ENCODE measurements around the gene CARD14. TPM values are rescaled to one million over a fixed set of nuclear protein-coding genes. Genes with fewer than 3 reads are reported as not detected.

CARD14 gene
- total RNA-seq, 2 donors from 2014 or later: 0.29 to 0.54 TPM

GRCh38 chr17:80173126-80173525 is 3.3 kb downstream of the CARD14 start:
- intact Hi-C loops (cut with DNase I): no loop called here
- no peaks in the 10 kb centered on the region for H3K36me3 ChIP-seq
- no peaks in the 10 kb centered on the region for H3K4me1 ChIP-seq
- no peaks in the 10 kb centered on the region for H3K9me3 ChIP-seq
- H3K4me3 ChIP-seq: no peak overlapping the region
- no peak for TF ChIP-seq CTCF (IDR thresholded peaks at IDR 0.05)
- H3K27ac ChIP-seq: no peak overlapping the region
- H3K27me3 ChIP-seq: no peaks in the 10 kb centered on the region
- no peak for DNase-seq
- H3K9ac ChIP-seq (ENCODE audit: low read depth in 2 of 2, low read length in 2 of 2): no peak overlapping the region

GRCh38 chr17:80173916-80174315 is 4.1 kb downstream of the CARD14 start:
- no peaks in the 10 kb centered on the region for H3K4me1 ChIP-seq
- H3K27me3 ChIP-seq: no peaks in the 10 kb centered on the region
- no peak overlapping the region for H3K9ac ChIP-seq (ENCODE audit: low read depth in 2 of 2, low read length in 2 of 2)
- no peaks in the 10 kb centered on the region for H3K36me3 ChIP-seq
- H3K9me3 ChIP-seq: no peaks in the 10 kb centered on the region
- TF ChIP-seq CTCF (IDR thresholded peaks at IDR 0.05): no peak
- no peak overlapping the region for H3K4me3 ChIP-seq
- no peak overlapping the region for H3K27ac ChIP-seq
- DNase-seq: no peak
- intact Hi-C loops (cut with DNase I): no loop called here

GRCh38 chr17:80176757-80177156 is 6.9 kb downstream of the CARD14 start:
- Histone ChIP-seq H3K9me3 (no peaks in the 10 kb centered on the region), H3K4me3 (no peak overlapping the region), H3K4me1 (no peaks in the 10 kb centered on the region), H3K36me3 (no peaks in the 10 kb centered on the region), H3K27ac (no peak overlapping the region), H3K9ac (ENCODE audit: low read depth in 2 of 2, low read length in 2 of 2) (no peak overlapping the region), H3K27me3 (peaks cover 4% of the 10 kb centered on the region)
- no peak for TF ChIP-seq CTCF (IDR thresholded peaks at IDR 0.05)
- intact Hi-C loops (cut with DNase I): no loop called here
- no peak for DNase-seq

GRCh38 chr17:80177986-80178595 is 8.3 kb downstream of the CARD14 start:
- H3K9ac ChIP-seq (ENCODE audit: low read depth in 2 of 2, low read length in 2 of 2): no peak overlapping the region
- no peaks in the 10 kb centered on the region for H3K4me1 ChIP-seq
- H3K4me3 ChIP-seq: no peak overlapping the region
- no peak for TF ChIP-seq CTCF (IDR thresholded peaks at IDR 0.05)
- H3K36me3 ChIP-seq: no peaks in the 10 kb centered on the region
- H3K27ac ChIP-seq: no peak overlapping the region
- intact Hi-C loops (cut with DNase I): no loop called here
- H3K27me3 ChIP-seq: peaks cover 4% of the 10 kb centered on the region
- DNase-seq: peak; percentile 47
- no peaks in the 10 kb centered on the region for H3K9me3 ChIP-seq

- no peak overlapping the region for H3K4me3 ChIP-seq
- no peaks in the 10 kb centered on the region for H3K4me1 ChIP-seq
- DNase-seq: no peak
- no peak overlapping the region for H3K27ac ChIP-seq
- H3K9ac ChIP-seq (ENCODE audit: low read depth in 2 of 2, low read length in 2 of 2): no peak overlapping the region
- H3K27me3 ChIP-seq: peaks cover 4% of the 10 kb centered on the region
- H3K9me3 ChIP-seq: no peaks in the 10 kb centered on the region
- H3K36me3 ChIP-seq: no peaks in the 10 kb centered on the region
- intact Hi-C loops (cut with DNase I): no loop called here
- no peak for TF ChIP-seq CTCF (IDR thresholded peaks at IDR 0.05)
These were observed 10.4 kb downstream of the CARD14 start for GRCh38 chr17:80180192-80180591.
